Fibroblast of skin of right quadriceps (primary cell): Measurements from ENCODE around the gene GCLC.
"Not testable (repeated sequence)": the region's sequence is repeated elsewhere in the genome, so short reads cannot be mapped to it uniquely, and the experiment has no call there.

Experiments used
- DNase-seq: peaks from one replicate; pipeline ENCODE4 v3.0.0-alpha.2; 2013

Gene GCLC

DNA sequence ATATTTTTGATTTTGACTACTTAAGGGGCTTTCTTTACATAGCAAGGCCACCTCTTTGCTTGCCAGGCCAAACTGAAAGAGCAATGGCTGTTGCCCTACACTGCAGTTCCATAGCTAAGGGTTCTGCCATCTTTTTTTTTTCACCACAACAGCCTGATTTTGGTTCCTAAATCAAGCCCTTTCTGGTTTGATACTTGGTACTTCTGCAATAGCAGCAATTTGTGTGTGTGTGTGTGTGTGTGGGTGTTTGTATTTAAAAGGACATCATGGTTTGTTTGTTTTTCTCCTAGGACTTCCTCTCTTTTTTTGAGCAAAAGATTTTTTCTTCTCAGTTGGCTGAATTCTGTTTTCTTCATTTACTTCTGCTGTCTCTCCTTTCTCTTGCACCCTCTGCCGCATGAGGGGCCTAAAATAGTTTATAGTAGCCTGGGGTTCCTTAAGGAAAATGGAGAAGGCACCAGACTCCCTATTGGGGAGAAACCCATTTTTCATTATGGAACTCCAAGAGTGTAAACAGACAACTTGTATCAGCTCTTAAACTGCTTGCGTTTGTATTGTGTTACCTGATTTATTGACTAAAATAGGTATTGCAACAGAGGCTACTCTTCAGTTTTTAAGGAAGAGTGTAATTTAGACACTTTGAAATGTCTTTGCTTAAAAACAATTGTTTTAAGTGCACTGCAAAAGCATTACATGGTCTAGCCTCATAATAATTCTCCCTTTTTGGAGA is 12.2 kb upstream of the GCLC start:
- DNase-seq = no peak

DNA sequence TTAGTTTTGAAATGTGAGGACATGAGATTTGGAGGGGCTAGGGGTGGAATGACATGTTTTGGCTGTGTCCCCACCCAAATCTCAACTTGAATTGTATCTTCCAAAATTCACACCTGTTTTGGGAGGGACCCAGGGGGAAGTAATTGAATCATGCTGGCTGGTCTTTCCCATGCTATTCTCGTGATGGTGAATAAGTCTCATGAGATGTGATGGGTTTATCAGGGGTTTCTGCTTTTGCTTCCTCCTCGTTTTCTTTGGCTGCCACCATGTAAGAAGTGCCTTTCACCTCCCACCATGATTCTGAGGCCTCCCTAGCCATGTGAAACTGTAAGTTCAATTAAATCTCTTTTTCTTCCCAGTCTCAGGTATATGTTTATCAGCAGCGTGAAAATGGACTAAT is 8.7 kb upstream of the GCLC start:
- not testable (repeated sequence) for DNase-seq

DNA sequence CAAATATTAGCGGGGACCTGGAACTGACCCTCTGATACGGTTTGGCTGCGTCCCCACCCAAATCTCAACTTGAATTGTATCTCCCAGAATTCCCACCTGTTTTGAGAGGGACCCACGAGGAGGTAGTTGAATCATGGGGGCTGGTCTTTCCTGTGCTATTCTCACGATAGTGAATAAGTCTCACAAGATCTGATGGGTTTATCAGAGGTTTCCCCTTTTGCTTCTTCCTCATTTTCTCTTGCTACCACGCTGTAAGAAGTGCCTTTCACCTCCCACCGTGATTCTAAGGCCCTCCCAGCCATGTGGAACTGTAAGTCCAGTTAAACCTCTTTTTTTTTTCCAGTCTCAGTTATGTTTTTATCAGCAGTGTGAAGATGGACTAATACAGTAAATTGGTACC is 6.8 kb upstream of the GCLC start:
- not testable (repeated sequence) for DNase-seq

DNA sequence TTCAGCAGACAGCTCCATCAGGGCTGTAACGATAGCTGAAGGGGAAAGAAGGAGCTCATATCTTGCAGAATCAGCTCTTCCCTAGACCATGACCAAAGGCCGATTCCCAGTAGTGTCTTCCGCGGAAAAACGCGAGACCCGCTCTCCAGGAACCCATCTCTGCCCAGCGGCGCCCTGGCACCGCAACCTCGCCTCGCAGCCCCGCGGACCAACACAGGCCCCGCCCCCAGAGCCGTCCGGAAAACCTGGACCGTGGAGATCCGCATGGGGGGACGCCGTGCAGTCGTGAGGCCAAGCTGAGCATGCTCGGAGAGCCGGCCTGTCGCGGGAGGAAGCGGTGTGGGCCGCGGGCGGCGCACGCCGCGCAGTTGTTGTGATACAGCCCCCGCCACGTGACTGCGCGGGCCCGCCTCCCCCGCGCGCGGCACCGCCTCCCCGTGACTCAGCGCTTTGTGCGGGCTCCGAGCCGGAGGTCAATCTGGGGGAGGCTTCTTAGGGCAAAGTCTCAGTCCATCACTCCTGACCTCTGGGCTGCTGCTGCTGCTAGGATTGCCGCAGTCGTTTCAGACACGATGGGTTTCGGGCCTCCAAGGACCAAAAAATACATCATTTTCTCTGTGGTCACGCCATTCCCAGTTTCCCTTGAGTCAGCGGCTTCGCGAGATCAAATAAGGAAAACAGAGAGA is 3.1 kb upstream of the GCLC start:
- peak; percentile 95 for DNase-seq

DNA sequence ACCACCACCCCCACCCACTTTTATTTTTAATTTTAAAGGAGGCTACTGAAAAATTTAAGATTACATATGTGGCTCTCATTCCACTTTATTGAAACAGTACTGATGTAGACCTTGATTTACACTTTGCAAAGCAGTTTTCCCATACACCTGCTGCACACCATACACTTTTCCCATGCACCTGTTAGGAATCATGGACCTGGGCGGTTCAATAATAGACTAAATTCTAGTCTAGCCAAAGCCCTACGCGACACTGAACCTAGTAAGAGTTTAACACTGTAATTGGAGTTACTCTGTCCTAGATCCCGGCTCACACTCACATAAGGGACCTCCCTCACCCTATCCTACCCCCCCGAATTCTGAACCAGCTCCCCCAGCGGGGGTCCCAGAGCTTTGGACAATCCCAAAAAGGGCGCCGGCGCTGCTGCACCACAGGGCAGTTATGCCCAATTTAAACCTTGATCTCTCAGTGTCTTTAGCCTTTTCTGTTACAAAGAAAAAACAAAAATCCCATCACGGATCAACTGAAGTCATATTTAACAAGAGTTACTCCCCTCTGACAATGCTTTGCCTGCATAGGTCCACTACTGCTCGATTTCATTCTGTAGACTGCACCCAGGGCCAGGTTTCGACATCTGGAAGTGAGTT is 2.4 kb upstream of the GCLC start:
- no peak for DNase-seq

DNA sequence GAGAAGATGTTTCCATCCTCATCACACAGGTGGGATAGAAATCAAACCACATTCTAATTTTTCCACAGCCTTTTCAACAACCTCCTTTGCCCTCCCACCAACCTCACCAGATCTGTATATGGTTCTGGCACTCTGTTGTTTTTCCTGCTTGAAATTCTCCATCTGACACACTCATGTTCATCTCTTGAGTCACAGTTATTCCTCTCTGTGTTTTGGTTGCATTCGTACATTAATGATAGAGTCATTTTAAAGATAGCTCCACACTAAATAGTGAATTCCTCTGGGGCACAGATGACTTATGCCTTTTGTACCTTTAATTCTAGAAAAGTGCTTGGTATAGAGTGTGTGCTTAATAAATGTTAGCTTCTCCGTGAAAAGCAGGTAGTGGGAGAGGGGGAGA is 1.4 kb upstream of the GCLC start:
- peak; percentile 38 for DNase-seq

DNA sequence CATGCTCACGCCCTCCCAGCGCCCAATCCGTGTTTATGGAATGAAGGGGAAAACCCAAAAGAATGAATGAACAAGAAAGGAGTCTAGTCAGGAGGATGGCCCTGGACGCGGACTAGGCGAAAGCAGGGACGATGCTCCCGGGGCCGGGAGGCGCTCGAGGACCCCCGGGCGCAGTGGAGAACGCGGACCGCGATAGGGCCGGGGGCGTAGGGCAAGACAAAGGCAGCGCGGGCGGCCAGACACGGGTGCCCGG is 758 bp downstream of the GCLC start:
- no peak for DNase-seq

DNA sequence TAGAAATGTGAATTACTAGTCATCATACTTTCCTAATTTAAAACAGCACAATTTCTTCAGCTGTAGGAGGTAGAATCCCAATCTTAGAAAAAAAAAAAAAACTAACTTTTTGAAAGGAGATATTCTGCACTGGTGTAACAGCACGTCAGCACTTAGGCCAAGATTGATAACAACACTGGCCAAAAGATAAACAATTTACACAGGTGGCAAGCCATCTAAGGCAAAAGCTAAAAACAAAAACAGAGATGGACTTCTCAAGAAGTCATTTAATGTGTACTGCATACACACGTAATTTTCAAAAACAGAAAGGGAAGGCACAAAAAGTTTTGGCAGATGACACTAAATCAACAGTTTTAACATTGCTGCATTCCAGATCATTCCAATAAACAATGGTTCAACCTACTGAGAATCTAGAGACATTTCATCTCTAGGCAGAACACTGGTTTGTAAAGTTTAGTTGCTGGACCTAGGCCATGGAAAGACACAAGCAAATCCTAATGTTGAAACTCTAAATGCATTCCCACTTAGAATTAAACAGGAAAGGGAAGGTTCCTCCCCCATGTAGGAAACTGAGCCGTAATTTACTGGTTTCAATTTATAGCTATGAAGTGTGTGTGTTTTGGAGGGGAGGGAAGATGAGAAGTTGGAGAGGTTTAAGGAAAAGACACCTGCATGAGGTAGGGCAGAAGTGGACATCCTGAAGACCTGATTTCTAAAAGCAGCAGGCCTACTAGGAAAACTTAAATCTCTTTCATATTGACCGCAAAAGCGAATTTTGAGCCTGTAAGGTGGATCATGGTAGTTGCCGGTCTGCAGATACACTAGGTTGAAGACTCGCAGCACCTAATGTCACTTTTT is 1.3 kb downstream of the GCLC start:
- DNase-seq = no peak

DNA sequence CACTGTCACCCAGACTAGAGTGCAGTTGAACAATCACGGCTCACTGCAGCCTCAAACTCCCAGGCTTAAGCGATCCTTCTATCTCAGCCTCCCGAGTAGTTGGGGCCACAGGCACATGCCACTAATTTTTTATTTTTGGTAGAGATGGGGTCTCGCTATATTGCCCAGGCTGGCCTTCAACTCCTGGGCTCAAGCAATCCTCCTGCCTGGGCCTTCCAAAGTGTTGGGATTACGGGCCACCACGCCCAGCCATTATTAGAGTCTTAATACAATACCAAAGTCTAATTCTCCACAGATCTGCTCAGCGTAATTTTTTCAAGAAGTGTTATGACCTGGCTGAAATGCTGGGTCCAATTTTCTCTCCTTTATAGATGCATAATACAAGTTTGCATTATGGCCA is 3.0 kb downstream of the GCLC start:
- DNase-seq = no peak

DNA sequence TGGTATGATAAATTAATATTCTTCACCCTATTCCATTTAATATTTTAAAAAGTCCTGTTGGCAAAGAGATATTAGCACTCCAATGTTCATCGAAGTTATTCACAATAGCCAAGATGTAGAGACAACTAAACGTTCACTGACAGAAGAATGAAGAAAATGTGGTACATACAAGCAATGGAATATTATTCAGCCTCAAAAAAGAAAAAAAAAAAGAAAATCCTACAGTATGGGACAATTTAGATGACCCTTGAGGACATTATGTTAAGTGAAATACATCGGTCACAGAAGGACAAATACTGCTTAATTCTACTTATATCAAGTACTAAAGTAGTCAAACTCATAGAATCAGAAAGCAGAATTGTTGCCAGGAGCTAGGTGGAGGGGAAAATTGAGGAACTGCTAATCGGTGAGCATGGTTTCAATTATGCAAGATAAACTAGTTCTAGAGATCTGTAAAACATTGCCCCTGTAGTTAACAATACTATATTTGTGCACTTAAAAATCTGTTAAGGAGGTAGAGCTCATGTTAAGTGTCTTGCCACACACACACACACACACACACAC is 4.7 kb downstream of the GCLC start:
- DNase-seq = no peak

DNA sequence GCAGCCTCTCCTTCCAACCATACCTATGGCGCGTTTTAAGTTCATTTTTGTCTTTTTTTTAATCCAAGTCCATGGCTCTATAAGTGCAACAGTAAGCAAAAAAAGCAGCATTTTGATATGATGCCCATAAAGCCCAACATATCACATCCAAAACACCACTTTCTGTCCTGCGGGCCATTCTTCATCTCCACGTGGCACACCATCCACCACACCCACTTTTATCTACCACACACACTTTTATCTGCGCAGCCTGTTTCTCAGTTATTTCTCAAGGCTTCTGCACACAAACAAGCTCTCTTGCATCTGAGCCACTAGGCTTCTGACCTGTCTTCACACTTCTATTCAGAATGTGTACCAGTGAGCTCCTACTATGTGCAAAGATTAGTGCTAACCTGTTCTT is 5.3 kb downstream of the GCLC start:
- no peak for DNase-seq

DNA sequence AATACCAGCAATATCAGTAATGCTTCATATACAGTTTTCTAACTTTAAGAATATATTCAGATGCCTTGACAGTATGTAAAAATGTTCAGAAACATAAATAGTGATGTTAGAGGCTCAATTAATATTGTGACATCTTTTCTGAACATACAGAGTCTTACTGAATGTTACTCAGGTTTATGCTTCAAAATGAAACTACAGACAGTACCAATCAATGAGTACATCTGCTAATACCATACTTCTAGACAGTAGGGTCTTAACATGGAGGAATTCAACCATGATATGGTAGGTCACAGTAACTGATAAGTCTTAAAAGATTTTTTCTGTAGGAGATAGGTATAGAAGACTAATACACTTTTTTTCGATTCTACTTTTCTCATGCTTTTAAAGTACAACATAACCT is 8.3 kb downstream of the GCLC start:
- no peak for DNase-seq

DNA sequence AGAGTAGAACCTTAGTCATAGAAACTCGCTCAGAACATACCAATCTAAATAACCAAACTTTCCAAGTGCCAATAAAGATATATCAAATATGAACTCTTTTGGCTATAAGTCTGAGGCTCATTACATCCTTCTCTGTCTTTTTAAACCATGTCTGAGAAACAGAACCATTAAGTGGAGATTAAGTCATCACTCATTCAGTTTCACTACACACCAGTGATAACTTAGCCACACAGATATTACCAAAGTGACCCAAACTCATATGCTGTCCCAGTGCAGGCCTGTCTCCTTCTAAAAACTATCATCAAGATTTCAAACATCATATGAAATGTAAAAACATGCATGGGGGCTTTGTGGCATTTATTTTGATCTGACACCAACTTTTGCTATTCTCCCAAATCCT is 12.0 kb downstream of the GCLC start:
- no peak for DNase-seq

DNA sequence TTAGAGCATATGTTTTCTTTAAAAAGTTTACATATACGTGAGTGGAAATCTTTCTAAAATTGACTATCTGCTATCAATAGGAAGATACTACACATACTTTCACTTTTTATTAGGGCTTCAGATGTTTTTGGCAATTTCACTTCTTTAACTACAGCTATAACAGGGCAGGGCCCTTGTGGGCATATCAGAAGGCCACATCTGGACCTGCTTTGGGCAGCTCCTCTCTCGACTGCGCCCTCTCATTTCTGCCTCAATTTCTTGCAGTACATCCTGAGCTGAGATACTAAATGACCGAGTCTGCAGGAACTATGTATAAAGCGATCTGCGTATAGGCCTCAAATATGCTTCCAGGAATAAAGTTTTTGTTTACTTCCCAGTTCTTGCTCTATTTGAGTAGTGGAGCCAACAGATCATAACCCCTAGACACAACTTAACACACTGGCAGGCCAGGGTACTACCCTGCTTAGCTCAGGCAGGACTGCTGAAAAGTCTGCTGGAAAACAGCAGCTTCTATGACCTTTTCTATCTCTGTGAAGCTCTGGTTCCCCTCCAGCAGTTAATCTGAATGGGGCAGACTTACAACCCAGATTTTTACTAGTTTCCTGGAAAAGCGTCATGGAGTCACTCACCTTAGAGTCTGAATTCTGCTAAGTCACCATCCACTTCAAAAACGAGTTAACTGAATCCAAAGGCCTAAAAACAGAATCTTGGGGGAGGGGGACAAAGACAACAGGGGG is 12.7 kb downstream of the GCLC start:
- no peak for DNase-seq

DNA sequence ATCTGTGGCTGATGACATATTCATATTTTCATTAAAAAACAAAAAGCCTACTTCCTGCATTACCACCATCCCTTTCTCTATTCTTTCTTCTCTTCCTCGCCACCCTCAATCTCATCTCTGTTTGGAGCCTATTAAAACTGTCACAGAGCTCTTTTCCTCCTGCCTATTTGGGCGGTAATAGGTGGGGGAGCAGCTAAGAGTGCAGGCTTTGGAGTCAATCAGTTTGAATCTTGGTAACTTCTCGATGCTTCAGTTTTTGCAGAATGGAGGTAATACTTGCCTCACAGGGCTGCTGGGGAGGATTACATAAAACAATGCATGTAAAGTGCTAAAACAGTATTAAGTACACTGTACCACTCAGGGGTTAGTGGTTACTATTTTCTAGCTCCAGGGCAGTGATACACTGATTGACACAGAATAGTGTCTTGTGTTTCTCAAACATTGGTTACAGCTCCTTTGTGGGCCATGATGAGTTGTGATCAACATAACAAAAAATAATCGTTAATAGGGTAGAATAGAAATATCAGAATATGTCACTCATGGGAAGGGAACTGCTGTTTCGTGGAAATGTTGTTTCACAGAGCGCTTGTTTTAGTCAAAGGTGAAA is 14.0 kb downstream of the GCLC start:
- DNase-seq = no peak

DNA sequence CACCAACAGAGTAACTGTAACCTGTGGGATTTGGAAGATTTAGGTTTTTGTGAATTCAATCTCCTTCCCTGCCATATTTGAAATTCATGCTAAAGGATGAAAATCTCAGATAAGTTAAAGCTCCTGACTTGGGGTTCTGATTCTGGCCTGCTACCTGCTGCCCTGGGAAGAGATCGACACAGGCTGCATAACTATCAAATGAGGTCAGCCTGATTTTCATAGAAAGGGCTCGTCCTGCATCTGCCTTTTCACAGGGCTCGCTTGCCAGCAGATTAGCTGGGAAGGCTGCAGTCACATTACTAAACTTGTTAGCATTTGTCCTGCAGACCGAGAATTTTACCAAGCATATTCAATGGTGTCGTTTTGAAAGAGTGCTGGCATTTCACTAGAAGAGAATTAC is 14.6 kb downstream of the GCLC start:
- peak; percentile 30 for DNase-seq

DNA sequence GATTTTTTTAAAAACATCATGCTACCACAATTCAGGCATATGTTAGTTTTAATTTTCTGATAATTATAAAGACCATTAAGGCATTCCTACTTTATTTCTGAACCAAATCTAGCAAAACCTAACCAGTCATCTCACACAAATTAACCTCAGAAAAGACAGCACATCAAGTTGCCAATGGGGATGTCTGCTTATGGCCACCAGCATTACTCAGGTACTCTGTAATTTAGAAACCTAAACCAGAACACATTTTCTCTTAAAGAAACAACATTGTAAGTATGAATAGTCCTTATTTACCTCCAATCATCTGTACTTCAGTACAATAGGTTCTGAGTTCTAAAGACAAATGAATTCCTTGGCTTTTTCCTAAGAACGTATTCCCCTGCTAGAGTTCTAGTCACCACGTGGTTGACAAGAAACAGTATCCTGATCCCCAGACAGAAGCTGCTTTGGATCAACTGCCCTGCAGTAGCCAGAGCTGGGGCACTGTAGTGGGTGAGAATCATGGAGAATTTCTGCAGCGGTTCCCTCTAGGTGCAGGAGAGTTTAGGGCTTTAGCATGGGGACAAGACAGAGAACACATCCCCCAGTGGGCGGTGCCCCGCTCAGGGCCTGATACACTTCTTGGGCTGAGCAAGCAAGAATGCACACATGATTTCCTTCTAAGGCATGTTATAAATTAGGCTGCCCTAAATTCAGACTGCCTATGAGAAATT is 15.4 kb downstream of the GCLC start:
- DNase-seq = no peak

DNA sequence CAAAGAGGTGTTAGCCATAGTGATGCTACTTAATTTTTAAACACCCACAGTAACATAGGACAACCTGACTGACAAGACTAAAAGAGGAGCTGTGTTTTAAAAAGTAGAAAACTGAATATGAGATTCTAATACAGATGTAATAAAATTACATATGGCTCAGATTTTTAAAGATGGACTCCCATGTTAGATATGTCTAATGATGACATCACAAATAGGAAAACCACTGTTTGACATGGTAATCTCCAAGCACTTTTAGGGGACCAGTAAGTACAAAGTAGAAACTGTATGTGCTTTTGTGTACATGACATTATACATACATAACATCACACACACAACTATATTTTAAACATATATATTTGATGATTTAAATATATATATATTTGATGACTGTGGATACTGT is 16.8 kb downstream of the GCLC start:
- no peak for DNase-seq

DNA sequence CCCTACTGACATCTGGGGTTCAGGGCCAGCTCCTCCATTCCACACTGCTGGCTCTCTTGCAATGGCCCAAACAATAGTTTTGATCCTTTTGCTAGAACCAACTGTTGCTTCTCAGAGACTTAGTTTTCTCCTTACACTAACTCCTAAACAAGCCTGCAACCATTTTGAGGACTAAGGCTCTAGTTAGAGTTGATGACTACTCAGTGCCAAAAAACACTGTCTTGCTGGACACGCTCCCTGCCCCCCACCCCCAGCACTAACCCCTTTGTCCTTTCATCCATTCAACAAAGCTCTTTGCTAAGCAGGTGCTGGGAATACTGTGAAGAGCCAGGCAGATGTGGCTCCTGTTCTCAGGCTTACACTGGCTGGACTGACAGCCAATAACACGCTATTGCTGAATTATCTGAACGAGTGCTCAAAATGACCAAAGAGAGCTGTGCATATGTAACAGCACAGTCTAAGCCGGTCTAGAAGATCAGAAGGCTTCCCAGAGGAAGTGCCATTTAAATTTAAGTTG is 17.6 kb downstream of the GCLC start:
- no peak for DNase-seq

DNA sequence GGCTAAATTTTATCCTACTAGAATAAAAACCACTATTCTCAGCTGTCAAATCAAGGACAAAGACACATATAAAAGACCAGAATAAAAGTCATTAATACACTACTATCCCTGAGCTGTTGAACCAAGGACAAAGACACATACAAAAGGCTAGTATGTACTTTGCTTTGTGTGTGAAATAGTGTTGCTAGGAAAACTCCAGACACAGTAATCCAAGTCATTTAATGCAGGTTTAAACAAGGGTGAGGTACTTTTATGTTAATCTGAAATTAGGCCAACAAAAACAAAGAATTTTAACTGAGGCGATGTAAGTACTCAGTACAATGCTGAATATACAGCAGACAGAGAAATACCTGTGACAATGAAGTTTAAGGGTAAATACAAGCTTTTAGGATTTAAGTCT is 18.9 kb downstream of the GCLC start:
- no peak for DNase-seq

DNA sequence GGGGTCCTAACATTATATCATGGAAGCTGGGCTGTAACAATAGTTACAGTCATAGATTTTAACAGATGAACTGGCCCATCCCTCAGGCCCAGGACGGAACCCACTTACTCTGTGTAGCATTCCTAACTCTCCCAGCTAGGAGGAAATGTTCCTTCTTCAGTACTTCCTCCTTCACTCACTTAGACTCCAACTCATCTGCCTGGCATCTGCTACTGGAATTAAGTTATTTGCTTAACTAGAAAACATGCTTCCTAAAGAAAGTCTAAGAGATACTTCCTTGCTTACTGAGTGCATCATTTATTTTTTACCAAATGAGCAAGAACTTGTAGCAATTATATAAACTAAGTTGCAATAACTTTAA is 20.5 kb downstream of the GCLC start:
- peak; percentile 70 for DNase-seq
